HG03354 (cell line): Measurements from ENCODE around the gene MGAT4A.
"Not testable (repeated sequence)": the region's sequence is repeated elsewhere in the genome, so short reads cannot be mapped to it uniquely, and the experiment has no call there.

Source experiments
- ATAC-seq: cut with Tn5 transposase; IDR thresholded peaks from one replicate; pipeline ENCODE4 v1.9.1; 2021; ENCODE audit warnings: mild to moderate bottlenecking; ENCODE audit not compliant: unreplicated experiment, poor library complexity, severe bottlenecking

Gene MGAT4A

GRCh38 chr2:98674233-98674964 is 56.5 kb downstream of the MGAT4A start:
- no peak for ATAC-seq

DNA sequence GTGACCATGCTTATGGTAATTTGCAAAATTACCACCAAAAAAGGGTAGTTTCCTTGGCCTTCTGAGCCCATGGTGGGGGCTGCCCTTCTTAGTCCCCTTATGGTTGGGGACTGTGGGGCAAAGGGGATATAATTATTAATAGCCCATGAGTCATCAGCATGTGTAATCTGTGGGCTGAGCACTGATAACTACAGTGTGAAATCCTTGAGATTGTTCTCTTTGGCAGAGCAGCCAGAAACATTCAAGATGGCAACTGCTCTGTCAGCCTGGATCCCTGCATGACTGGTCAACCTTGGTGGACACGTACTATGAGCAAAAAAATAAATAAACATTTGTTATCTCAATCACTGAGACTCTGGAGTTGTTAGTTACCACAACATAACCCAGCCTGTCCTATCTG is 61.3 kb downstream of the MGAT4A start:
- no peak for ATAC-seq

DNA sequence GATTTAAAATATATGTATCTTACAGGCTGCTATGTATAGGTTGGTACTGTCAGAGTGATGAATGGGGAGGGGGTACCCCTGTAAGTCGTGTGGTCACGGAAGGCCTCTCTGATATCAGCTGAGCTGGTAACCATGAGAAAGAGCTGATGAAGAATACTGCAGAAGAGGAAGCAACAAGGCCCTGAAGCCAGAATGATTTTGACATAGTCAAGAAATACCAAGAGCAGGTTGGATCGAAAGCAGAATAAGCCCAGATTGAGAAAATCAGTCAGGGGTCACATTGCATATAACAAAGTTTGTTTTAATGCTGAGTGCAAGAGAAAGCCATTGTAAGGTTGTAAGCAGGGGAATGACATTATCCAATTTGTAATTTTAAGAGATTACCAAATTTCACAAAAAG is 65.3 kb downstream of the MGAT4A start:
- ATAC-seq = no peak

DNA sequence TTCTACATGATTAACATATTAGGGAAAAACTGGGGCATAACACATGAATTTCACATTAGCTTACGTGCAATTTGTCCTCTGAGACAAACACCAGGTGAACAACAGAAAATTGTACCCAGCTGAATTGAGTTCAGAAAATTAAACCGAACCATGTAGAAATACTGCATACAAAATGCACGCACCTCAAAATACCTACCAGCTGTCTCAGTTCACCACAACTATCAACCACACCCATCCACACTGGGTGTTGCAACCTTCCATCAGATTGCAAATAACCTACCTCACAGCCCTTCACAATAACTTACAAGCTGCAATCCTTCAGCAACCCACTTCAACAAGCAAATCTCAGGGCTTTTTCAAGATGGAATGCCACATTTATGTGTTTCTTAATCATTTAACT is 66.6 kb downstream of the MGAT4A start:
- no peak for ATAC-seq

GRCh38 chr2:98663511-98664090 is 67.3 kb downstream of the MGAT4A start:
- ATAC-seq = no peak

- ATAC-seq = not testable (repeated sequence)
Observed at GRCh38 chr2:98659491-98659840, 71.5 kb downstream of the MGAT4A start.

DNA sequence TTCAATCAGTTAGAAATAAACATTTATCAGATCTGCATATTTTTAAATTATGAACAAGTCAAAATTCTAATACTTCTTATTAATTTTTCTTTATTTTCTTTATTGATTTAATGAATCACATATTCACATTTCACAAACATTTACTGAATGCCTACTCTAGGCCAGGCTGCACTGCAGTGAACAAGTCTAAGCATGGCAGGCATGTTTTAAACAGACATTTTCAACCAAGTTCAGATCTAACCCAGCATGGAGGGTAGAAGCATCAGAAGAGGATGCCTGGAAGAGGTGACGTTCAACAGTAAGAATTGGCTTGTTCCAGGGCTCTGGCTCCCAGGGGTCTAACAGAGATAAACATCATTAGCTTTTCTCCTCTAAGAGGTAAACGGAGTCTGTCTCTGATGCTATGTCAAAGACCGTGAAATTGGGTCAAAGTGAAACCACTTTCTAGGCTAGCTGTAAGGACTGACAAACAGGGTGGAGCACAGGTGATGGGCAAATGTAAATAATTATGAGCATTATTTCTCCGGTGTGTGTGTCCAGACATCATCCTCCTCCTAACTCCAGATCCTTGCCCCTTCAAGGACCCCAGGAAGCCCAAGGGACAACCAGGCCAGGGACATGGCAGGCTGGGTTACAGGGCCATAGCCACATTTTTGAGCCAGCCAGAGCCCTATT is 72.0 kb downstream of the MGAT4A start:
- no peak for ATAC-seq

DNA sequence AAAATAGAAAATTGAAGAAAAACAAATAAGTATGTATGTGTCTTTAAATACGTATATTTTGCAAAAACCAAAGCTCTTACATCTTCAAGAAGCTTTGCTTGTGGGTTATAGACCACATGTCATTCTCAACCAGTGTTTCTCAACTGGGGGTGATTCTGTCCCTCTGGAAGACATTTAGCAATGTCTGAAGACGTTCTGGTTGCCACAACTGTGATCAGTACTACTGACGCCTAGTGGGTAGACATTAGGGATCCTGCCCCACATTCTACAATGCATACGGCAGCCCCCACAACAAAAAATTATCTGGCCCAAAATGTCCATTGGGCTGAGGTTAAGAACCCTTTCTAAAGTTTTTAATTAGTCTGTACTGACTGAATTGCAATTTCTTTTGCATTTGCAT is 74.1 kb downstream of the MGAT4A start:
- ATAC-seq = no peak

- ATAC-seq = no peak
Observed at GRCh38 chr2:98654699-98655495, 76.0 kb downstream of the MGAT4A start.

DNA sequence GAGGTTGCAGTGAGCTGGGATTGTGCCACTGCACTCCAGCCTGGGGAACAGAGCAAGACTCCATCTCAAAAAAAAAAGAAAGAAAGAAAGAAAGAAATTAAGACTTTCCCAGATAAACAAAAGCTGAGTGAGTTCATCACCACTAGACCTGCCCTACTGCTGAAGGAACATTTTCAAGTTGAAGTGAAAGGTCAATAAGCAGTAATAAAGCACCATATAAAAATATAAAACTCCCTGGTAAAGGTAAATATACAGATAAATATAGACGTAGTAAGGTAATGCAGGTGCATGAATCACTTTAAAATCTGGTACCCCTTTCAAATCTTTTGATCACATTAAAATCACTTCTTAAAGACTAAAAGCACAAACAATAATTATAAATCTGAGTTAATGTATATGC is 79.9 kb downstream of the MGAT4A start:
- ATAC-seq = no peak

- ATAC-seq = no peak
Observed at GRCh38 chr2:98649992-98650375, 80.9 kb downstream of the MGAT4A start.

DNA sequence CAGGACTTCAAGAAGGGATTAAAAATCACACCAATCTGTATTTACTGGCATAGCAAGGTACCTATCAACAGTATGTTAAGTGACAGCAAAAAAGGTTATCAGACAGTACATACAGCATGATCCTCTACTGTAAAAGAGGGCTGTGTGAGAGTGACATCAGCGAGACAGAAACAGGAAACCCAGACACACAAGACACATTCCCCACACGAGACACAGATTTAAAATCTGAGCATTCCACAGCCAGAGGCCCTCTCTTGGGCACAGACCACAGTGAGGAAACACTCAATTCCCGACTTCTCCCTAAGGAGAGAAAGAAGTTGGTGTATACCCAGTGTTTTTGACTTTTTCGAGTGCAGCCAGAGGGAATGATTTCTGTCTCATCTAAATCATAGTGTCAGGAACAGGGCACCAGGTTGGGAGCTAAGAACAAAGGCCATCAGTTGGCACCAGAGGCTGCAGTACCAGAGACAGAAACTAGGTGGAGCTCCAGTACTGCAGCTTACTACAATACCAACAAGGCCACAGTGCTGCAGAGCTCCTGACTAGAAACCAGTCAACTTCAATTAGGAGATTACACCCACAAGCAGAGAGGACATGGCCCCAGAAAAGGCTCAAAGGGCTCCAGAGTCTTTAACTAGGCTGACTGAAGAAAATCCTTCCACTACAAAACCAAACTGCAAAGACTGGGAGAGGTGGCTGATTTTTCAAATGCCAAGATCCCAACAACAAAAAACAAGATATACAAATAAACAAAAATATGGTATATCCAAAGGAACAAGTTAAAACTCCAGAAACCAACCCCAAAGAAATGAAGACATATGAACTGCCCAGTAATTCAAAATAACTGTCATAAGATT is 81.6 kb downstream of the MGAT4A start:
- peak; percentile 70 for ATAC-seq

- no peak for ATAC-seq
Observed at GRCh38 chr2:98648451-98648850, 82.5 kb downstream of the MGAT4A start.

DNA sequence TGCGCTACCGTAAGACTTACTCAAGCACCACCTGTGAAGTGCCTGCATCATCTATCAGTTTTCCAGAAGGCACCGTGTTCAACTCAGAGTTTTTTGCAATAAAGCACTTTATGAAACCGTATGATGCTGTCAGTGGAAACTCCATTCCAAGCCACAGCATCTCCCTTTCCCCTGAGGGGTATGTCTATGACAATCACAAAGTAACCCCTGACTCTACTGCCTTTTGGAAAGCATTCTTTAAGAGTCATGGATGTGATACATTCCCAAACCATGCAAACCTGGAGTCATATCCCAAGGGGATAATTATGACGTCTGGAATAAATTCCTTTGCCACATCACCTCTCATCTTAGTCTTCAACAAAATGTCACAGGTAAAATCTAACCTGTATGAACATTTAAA is 83.3 kb downstream of the MGAT4A start:
- ATAC-seq = no peak

- no peak for ATAC-seq
Observed at GRCh38 chr2:98643496-98644100, 87.3 kb downstream of the MGAT4A start.

GRCh38 chr2:98637401-98638147 is 93.4 kb downstream of the MGAT4A start:
- no peak for ATAC-seq

- no peak for ATAC-seq
Observed at GRCh38 chr2:98634406-98635092, 96.4 kb downstream of the MGAT4A start.

DNA sequence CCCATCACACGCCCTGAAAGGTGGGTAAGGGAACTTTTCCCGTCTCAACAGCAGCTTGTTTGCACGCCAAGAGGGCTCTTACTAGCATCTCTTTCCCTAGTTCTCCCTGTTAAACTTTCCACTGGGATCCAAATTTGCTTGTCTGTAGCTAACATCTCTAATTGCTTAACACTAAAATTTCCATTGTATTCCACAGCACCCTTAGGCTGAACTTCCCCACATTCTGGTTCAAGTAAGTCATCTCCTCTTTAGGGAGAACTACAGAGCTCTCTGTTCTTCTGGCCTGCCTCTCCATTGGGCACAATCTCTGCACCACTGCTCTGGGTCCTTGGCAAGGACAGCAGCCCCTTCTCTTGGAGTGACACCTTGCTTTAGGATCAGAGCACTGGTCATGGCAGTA is 98.6 kb downstream of the MGAT4A start:
- ATAC-seq = no peak
